Heart left ventricle (tissue), 16 donors: ENCODE data around the gene DYSF. TPM values are rescaled to one million over a fixed set of nuclear protein-coding genes. Genes with fewer than 3 reads are reported as not detected.

Experiments
- ATAC-seq, 4 donors: fragments of 200-7000 bp; cut with Tn5 transposase; one replicate each; pipeline ENCODE4 v1.9.1; 2020 to 2022; ENCODE audit warnings: moderate library complexity in 4 of 4, mild to moderate bottlenecking in 3 of 4, moderate number of reproducible peaks in 1 of 4
- DNase-seq, 5 donors: peaks; one replicate each; pipeline ENCODE4 v3.0.0-alpha.2; 2020
- H3K27ac ChIP-seq, 12 donors: fragments of 200-600 bp; sonication (generic) in 4 of 12; one replicate each; pipeline versions ENCODE4 v1.5.0 to v1.8.0; 2016 to 2022; ENCODE audit warnings: mild to moderate bottlenecking in 2 of 12
- H3K27me3 ChIP-seq, 9 donors: fragments of 200-600 bp; sonication (generic) in 2 of 9; one replicate each; pipeline versions ENCODE4 v1.5.1 to v1.8.0; 2016 to 2022; ENCODE audit warnings: mild to moderate bottlenecking in 3 of 9
- H3K36me3 ChIP-seq, 9 donors: fragments of 200-600 bp; sonication (generic) in 2 of 9; one replicate each; pipeline versions ENCODE4 v1.5.0 to v1.8.0; 2018 to 2022; ENCODE audit warnings: mild to moderate bottlenecking in 2 of 9
- H3K4me1 ChIP-seq, 12 donors: fragments of 200-600 bp; sonication (generic) in 4 of 12; one replicate each; pipeline versions ENCODE4 v1.5.0 to v1.8.0; 2016 to 2022; ENCODE audit warnings: mild to moderate bottlenecking in 3 of 12
- H3K4me3 ChIP-seq, 12 donors: fragments of 200-600 bp; sonication (generic) in 4 of 12; one replicate each; pipeline versions ENCODE4 v1.5.0 to v1.8.0; 2017 to 2022; ENCODE audit warnings: mild to moderate bottlenecking in 9 of 12, moderate library complexity in 4 of 12
- H3K9me3 ChIP-seq, 12 donors: fragments of 200-600 bp; sonication (generic) in 4 of 12; one replicate each; pipeline versions ENCODE4 v1.5.0 to v1.8.0; 2016 to 2022; ENCODE audit warnings: mild to moderate bottlenecking in 1 of 12
- CTCF ChIP-seq, 12 donors: fragments of 200-600 bp; sonication (generic) in 4 of 12; IDR thresholded peaks; one replicate each; pipeline versions ENCODE4 v1.5.0 to v1.8.0; 2018 to 2022; ENCODE audit warnings: antibody characterized with exemption in 12 of 12, mild to moderate bottlenecking in 5 of 12
- POLR2A ChIP-seq, 2 donors: fragments of 450-650 bp; IDR thresholded peaks; one replicate each; pipeline ENCODE4 v1.6.1; 2017; ENCODE audit warnings: antibody characterized with exemption in 2 of 2, mild to moderate bottlenecking in 2 of 2, moderate library complexity in 2 of 2
- WGBS, 4 donors: extraction: QIAGEN DNeasy Blood & Tissue Kit in 2 of 4; methylation state at CpG; one replicate each; pipeline versions ENCODE4 v1.1.5 to v1.1.7; 2013 to 2018; 5-methylcytosine and 5-hydroxymethylcytosine counted together
- intact Hi-C, 10 donors: fragments of 100-400 bp; cut with DNase I; formaldehyde crosslinking; loops; one replicate each; pipeline versions ENCODE4 v1.11.1 to v1.14.2; 2022
- polyA plus RNA-seq, 2 donors: library from polyadenylated mRNA; stranded (reverse); fragments of 200-250 nt; gene quantifications; one replicate each; pipeline ENCODE4 v1.2.3, GENCODE V29; 2013
- total RNA-seq, 9 donors: library from RNA; depleted of rRNA in 2 of 9; stranded (reverse); fragments of >200 nt in 2 of 9; fragmentation: NEBNext Ultra II Directional in 3 of 9; extraction: Animal tissue kit (Norgen Biotek cat#: 25700) in 3 of 9; gene quantifications; one replicate each; pipeline versions ENCODE4 v1.1.0 to v1.2.4, GENCODE V29; 2016 to 2023
- donor health status: ischemic (EF 13 %, LVEDD 7.1; RV severe dilation, severe dysfunction).
- donor health status: healthy with polysubstance abuse.
- donor health status: DM: no; HTN: yes; CAD: no.
- donor health status: DM: no; HTN: no; CAD: no.
- donor health status: ischemic (EF 25% LVEDD 6.9; RV normal size, moderate dysfunction).
- donor health status: ischemic (EF 25% LVEDD 5.7; RV mildly dilated, moderate dysfunction).
- donor health status: healthy.
- donor health status: DM: yes; HTN: yes; CAD: no.
- donor health status: ischemic (EF 35%, LVEDD 5.7; RV mildly dilated, moderate dysfunction).
- donor health status: nonischemic (EF 11% LVEDD 7.7; RV severe dilation, severe dysfunction).
- donor health status: DM: yes; HTN: yes; CAD: no.
- donor health status: PGD.
- donor health status: ischemic (EF 29% LVEDD 5.4; RV normal size, mild dysfunction).
- donor health status: nonischemic (EF 23%, LVEDD 6.1; RV moderate dilation, normal function).

The DYSF gene
- total and polyA plus RNA-seq, 11 donors, result 25.5 to 99.9 (median 78.6) TPM

GRCh38 chr2:71629273-71629672, 175.9 kb downstream of the DYSF start:
- H3K36me3 ChIP-seq, result no peaks in the 10 kb centered on the region
- DNase-seq, result no peak
- no peaks in the 10 kb centered on the region for H3K27me3 ChIP-seq
- peak overlapping the region in 2 of 12 donors; percentile 2 to 74 for H3K27ac ChIP-seq
- H3K9me3 ChIP-seq, result peaks cover 0 to 8% (median 0%) of the 10 kb centered on the region in 12 donors
- intact Hi-C loops, result no loop called here
- peaks cover 0 to 29% (median 0%) of the 10 kb centered on the region in 12 donors for H3K4me1 ChIP-seq
- no peak overlapping the region for H3K4me3 ChIP-seq
- no peak for ATAC-seq
- TF ChIP-seq CTCF (IDR thresholded peaks at IDR 0.05), result no peak
- TF ChIP-seq POLR2A (IDR thresholded peaks at IDR 0.05), result no peak

- H3K27me3 ChIP-seq, result no peaks in the 10 kb centered on the region
- no peak overlapping the region for H3K4me3 ChIP-seq
- intact Hi-C loops, result no loop called here
- H3K27ac ChIP-seq, result peak overlapping the region in 7 of 12 donors; percentile 1 to 74 (median 16)
- WGBS, 4 donors, result 90 to 93% (median 92%) methylated on average over 2 of the region's 2 CpGs
- ATAC-seq (peak in 1 of 4 donors; percentile 65), DNase-seq (no peak)
- H3K36me3 ChIP-seq, result no peaks in the 10 kb centered on the region
- TF ChIP-seq CTCF (IDR thresholded peaks at IDR 0.05), result no peak
- TF ChIP-seq POLR2A (IDR thresholded peaks at IDR 0.05), result no peak
- peaks cover 0 to 8% (median 0%) of the 10 kb centered on the region in 12 donors for H3K9me3 ChIP-seq
- H3K4me1 ChIP-seq, result peaks cover 0 to 36% (median 0%) of the 10 kb centered on the region in 12 donors
Measured at GRCh38 chr2:71629771-71630453, 176.6 kb downstream of the DYSF start.

- 73 to 80% (median 78%) methylated on average over 2 of the region's 2 CpGs for WGBS, 4 donors
- ATAC-seq (no peak), DNase-seq (no peak)
- intact Hi-C loops, result no loop called here
- TF ChIP-seq CTCF (IDR thresholded peaks at IDR 0.05) (no peak), POLR2A (IDR thresholded peaks at IDR 0.05) (no peak)
- H3K27me3 ChIP-seq, result no peaks in the 10 kb centered on the region
- H3K4me1 ChIP-seq, result peaks cover 0 to 44% (median 0%) of the 10 kb centered on the region in 12 donors
- no peak overlapping the region for H3K4me3 ChIP-seq
- H3K9me3 ChIP-seq, result peaks cover 0 to 8% (median 0%) of the 10 kb centered on the region in 12 donors
- peak overlapping the region in 6 of 12 donors; percentile 2 to 74 (median 26) for H3K27ac ChIP-seq
- no peaks in the 10 kb centered on the region for H3K36me3 ChIP-seq
Measured at GRCh38 chr2:71630454-71631328, 177.3 kb downstream of the DYSF start.

- ATAC-seq, result no peak
- Histone ChIP-seq H3K27me3 (no peaks in the 10 kb centered on the region), H3K36me3 (no peaks in the 10 kb centered on the region), H3K27ac (no peak overlapping the region), H3K4me1 (peaks cover 0 to 51% (median 0%) of the 10 kb centered on the region in 12 donors), H3K4me3 (no peak overlapping the region), H3K9me3 (peaks cover 0 to 8% (median 0%) of the 10 kb centered on the region in 12 donors)
- intact Hi-C loops, result no loop called here
- TF ChIP-seq POLR2A (IDR thresholded peaks at IDR 0.05) (no peak), CTCF (IDR thresholded peaks at IDR 0.05) (no peak)
- DNase-seq, result no peak
- WGBS, 4 donors, result 83 to 91% (median 87%) methylated on average over 13 to 14 of the region's 14 CpGs
Measured at GRCh38 chr2:71631411-71631931, 178.1 kb downstream of the DYSF start.
